DLD1 (cell line): ENCODE results near the gene DUSP15.

Experiments used
- in situ Hi-C: cut with HindIII; loops from 2 replicates; pipeline ENCODE4 v1.10.0; 2017; ENCODE audit warnings: low sequenced_read_pairs

DUSP15 gene

DNA sequence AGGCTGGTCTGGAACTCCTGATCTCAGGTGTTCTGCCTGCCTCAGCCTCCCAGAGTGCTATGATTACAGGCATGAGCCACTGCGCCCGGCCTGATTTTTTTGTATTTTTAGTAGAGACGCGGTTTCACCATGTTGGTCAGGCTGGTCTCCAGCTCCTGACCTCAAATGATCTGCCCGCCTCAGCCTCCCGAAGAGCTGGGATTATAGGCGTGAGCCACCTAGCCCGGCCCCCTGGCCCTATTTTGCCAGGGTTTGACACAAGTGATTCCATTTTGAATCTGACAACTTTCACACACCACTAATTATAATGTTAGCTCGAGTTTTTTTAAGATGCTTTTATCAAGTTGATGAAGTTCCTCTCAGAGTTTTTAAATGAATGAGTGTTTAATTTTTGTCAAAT is 25.7 kb upstream of the DUSP15 start:
- in situ Hi-C loops = no loop called here

GRCh38 chr20:31894980-31895675 is 24.8 kb upstream of the DUSP15 start:
- in situ Hi-C loops = no loop called here

- in situ Hi-C loops = no loop called here
Observed at GRCh38 chr20:31890646-31891045, 20.3 kb upstream of the DUSP15 start.

DNA sequence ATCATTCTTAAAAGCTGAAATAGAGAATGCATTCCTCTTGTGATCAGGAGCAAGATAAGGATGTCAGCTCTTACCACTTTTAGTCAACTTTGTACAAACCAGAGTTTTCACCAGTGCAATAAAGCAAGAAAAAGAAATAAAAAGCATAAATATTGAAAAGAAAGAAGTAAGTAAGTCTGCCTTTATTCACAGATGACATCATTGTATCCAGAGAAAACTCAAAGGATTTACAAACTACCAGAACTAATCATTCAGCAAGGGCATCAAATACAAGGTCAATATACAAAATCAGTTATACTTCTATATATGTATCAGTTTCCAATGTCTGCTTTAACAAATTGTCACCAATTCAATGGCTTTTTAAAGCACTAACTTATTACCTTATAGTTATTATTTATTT is 13.5 kb upstream of the DUSP15 start:
- in situ Hi-C loops = no loop called here

DNA sequence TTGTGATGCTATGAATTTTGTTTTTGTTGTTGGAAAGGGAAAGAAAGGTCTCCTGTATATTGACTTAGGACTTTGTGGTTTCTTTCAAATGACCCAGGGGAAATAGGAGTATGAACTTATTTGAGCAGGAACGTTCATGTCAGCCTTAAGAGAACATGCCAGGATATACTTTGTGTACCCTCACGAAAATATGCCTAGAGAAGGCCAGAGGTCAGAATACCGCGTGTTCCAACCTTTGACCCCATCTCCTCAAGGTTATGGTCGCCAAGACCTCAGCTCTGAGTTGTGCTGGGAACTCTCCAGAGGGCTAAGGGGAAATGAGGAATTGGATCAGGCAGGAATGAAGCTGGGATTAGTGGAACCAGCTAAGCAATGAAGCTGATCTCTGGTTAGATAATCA is 11.6 kb upstream of the DUSP15 start:
- in situ Hi-C loops = no loop called here

DNA sequence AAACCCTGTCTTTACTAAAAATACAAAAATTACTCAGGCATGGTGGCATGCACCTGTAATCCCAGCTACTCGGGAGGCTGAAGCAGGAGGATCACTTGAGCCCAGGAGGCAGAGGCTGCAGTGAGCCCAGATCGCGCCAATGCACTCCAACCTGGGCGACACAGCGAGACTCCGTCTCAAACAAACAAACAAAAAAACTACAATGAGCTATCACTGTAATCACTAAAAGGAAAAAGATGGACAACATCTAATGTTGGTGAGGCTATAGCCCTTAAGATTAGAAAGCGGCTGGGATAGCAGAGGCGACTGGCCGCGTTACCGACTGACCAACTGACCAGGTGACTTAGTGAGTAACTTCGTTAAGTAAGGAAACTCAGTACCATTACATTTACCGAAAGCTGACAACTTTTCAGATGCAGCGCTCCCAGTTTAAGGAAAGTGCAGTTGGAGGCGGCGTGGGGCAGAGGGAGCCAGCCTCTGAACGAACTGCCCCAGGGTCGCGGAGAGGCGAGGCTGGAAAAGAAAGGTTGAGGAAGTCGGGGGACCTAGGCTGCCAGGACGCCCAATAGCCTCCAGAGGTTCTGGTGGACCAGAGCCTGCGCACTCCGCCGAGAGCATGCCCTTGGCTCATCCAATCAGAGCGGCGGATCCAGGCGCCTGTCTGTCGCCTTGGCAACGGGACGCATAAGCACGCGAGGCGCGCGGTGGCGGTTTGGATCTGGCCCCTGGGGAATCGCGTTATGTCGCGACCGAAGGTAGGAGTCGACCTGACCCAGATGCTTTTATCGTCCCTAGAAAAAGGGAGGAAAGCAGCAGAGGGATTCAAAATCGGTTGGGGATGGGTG is 9.0 kb upstream of the DUSP15 start:
- in situ Hi-C loops = no loop called here

DNA sequence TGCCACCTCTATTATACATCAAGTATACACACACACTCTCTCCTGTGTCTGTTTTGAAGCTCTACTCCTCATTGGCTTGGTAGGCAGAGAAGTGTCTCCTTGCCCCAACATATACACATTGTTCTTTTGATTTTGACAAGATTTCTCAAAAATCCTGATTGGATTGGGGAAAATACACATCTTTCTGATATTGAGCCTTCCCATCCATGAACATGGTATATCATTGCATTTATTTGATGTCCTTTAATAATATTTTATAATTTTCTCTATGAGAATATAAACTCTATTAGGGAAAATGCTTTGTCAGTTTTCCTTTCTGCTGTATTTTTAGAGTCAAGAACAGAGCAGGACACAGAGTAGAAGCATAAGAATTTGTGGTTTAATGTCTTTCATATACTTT is 7.4 kb upstream of the DUSP15 start:
- in situ Hi-C loops = no loop called here

DNA sequence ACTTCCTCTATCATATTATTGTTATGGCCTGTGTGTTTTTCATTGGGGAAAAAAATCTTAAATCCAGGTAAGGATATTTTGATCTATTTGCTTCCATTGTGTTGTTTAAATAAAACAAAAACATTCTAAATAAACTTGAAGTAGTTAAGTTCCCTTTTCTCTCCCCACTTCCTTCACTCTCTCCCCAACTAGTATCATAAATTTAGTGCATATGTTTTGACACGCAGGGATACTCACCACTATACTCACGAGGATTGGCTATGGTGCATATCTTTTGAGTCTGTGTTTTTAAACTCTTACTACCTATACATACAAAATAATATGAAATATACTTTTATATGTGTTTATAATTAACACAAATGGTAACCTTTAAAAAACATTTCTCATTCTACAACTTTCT is 5.3 kb upstream of the DUSP15 start:
- in situ Hi-C loops = no loop called here

GRCh38 chr20:31872406-31872805 is 2.1 kb upstream of the DUSP15 start:
- in situ Hi-C loops = no loop called here

GRCh38 chr20:31871618-31871954 is 1.3 kb upstream of the DUSP15 start:
- in situ Hi-C loops = no loop called here

GRCh38 chr20:31870726-31871617 is 645 bp upstream of the DUSP15 start:
- in situ Hi-C loops = no loop called here

DNA sequence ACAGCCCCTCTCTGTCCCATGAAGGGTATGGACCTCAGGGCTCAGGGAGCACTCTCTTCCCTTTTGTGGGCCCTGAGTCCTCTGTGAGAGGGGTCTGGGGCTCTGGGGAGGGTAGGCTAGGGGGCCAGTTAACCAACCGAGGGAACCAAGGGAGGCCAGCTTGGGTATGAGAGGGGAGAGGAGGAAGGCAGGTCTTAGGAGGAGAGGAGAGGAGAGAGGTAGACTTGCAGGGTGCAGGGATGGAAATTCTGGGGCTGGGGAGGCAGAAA is 720 bp downstream of the DUSP15 start:
- in situ Hi-C loops = no loop called here

- in situ Hi-C loops = no loop called here
Observed at GRCh38 chr20:31868853-31869672, 1.3 kb downstream of the DUSP15 start.

GRCh38 chr20:31866221-31866620 is 4.1 kb downstream of the DUSP15 start:
- in situ Hi-C loops = no loop called here

GRCh38 chr20:31864521-31865400 is 5.6 kb downstream of the DUSP15 start:
- in situ Hi-C loops = no loop called here

GRCh38 chr20:31863296-31864085 is 6.8 kb downstream of the DUSP15 start:
- in situ Hi-C loops = no loop called here

DNA sequence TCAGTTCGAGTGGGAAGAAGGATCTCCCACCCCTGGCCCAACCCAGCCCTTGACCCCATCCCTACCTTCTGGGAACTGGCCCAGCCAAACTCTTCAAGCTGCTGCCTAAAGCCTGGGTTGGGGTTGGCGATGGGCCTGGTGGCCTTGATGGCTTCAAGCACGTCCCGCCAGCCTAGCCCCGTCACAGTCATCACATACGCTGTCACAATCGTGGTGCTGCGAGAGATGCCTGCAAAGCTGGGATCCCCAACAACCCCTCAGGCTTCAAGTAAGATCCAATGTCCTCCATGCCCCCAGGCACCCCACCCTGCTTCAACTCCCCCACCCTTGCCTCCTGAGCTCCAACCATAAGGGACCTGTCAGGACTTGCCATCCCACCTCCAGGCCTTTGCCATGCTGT is 7.8 kb downstream of the DUSP15 start:
- in situ Hi-C loops = no loop called here

- in situ Hi-C loops = no loop called here
Observed at GRCh38 chr20:31862157-31862470, 8.2 kb downstream of the DUSP15 start.

GRCh38 chr20:31861385-31862156 is 8.8 kb downstream of the DUSP15 start:
- in situ Hi-C loops = no loop called here
